GM12873 (cell line): ENCODE results near the gene LENG1.

Source experiments
- TF ChIP-seq, protein P1 (sequence below): IDR thresholded peaks from 2 replicates; pipeline ENCODE4 v1.5.1; 2012; ENCODE audit warnings: low read depth, mild to moderate bottlenecking, moderate library complexity, low read length, control low read depth; ENCODE audit not compliant: insufficient read depth; ENCODE audit errors: missing control alignments

Gene LENG1

DNA sequence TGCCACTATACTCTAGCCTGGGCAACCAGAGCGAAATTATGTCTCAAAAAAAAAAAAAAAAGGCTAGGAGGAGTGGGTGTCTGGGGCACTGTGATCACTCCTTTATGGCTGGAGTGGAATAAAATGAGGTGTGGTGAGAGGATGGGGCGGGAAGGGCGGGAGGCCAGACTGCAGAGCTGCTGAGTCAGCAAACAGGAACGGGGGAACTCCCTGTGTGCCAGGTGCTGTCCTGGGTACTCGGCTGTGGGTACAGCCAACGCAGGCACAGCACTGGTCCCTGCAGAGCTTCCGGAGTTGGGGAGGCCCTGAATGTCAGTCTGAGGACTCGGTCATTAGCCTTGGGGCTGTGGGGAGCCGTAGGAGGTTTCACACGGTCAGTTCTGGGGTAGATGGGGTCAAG is 38.3 kb downstream of the LENG1 start:
- TF ChIP-seq, protein P1, sequence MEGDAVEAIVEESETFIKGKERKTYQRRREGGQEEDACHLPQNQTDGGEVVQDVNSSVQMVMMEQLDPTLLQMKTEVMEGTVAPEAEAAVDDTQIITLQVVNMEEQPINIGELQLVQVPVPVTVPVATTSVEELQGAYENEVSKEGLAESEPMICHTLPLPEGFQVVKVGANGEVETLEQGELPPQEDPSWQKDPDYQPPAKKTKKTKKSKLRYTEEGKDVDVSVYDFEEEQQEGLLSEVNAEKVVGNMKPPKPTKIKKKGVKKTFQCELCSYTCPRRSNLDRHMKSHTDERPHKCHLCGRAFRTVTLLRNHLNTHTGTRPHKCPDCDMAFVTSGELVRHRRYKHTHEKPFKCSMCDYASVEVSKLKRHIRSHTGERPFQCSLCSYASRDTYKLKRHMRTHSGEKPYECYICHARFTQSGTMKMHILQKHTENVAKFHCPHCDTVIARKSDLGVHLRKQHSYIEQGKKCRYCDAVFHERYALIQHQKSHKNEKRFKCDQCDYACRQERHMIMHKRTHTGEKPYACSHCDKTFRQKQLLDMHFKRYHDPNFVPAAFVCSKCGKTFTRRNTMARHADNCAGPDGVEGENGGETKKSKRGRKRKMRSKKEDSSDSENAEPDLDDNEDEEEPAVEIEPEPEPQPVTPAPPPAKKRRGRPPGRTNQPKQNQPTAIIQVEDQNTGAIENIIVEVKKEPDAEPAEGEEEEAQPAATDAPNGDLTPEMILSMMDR: no peak

DNA sequence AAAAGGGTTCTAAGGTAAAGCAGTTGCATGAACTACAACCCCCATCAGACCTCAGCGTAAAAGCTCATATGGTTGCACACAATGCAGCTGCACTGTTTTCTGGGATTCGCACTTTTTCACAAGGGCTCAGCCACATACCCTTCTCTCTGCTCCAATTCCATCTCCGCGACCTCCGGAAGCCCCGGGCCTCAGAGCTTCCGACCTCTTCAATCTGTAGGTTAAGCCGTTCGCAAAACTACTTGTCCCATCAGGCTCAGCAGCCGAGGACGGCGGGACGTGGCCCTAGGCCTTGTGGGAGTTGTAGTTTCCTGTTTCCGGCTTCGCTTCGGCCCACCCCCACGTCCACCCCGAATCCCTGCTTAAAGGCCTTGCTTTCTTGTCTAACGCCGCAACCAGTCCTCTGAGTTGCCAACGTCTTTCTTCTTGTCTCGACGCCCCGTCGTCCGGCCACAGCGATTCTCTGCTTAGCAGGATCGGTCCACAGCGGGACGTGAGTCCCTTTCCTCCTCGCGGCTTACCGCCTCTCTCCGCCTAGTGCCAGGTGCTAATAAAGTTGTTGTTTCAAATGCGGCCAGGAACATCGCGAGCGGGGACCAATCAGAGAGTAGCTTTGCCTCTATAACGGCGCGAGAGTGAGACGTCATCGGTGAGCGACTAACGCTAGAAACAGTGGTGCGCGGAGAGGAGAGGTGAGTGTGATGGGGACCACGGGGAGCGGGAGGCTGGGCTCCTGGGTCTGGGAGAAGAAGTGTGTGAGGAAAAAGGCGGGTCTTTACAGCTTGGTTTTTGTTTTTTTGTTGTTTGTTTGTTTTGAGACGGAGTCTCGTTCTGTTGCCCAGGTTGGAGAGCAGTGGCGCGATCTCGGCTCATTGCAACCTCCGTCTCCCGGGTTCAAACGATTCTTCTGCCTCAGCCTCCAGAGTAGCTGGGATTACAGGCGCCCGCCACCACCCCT is 44.1 kb downstream of the LENG1 start, which contains the start of the genes PRPF31 and TFPT:
PRPF31 (plus strand) TSS at position 646 of the 955 bp plus-strand sequence. CDS start 2,525 bp downstream, outside the sequence.
TFPT (minus strand) TSS at position 549 of the 955 bp plus-strand sequence; CDS start at position 161, 388 bp downstream.
- TF ChIP-seq, protein P1: no peak

DNA sequence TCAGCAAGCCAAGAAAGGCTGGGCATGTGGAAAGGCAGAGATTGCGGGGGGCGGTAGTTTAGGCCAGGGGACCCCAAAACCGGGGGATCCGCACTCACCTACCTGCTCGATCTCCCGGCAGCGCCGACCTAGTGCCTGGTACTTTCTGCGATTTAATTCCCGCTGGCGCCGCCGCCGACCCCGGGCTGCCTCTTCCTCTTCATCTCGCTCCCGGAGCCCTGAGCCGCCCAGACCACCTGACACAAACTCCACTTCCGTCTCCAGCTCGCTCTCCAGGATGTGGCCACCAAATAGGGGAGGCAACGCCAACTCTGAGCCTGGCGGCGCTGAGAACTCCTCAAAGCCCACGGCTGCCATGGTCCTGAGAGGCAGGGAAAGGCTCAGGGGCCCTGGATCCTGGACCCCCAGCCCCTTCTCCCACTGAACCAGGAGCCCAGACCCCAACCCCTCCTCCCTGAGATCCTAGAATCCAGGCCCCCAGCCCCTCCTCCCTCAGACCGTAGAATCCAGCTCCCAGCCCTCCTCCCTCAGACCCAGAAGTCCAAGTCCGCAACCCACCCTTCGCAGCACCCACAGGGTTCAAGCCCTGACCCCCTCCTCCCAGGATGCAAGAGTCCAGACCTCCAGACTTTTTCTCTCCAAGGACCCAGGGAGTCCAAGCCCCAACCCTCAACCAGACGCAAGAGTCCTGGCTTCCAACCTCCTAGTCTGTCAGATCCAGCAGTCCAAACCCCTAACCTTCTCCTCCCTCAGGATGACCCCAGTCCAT is 45.0 kb downstream of the LENG1 start:
- TF ChIP-seq, protein P1: no peak

DNA sequence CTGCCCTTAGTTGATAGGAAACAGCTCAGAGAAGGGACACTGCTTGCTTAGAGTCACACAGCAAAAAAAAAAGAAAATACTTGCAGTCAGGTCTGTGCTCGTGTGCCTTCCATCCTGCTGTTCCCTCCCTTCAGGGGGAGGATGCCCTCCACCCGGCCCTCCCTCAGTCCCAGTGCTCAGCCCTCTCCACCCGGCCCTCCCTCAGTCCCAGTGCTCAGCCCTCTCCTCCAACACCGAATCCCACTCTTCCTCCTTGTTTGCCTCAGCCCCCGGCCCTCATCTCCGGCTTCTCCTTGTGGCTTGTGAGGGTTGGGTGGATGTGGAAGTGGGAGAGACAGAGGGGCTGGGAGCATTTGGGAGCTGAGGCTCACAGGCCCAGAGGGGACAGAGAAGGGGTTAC is 49.9 kb downstream of the LENG1 start:
- TF ChIP-seq, protein P1: no peak

DNA sequence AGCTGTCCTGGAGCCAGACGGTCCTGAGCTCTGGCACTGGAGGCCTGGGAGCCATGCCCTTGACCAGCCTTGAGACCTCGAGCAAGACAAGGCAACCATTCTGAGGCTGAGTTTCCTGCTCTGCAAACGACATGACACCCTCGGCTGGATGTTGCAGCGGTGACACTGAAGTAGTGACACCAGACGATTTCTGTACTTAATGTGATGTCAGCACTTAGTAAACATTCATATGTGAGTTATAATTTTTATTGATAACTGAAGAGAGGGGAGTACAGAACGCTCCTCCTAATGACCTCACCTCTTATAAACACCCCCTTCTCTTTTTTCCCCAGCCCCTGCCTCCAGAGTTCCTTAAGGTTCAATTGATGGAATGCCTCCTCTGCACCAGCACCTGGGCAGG is 51.0 kb downstream of the LENG1 start:
- TF ChIP-seq, protein P1: no peak

DNA sequence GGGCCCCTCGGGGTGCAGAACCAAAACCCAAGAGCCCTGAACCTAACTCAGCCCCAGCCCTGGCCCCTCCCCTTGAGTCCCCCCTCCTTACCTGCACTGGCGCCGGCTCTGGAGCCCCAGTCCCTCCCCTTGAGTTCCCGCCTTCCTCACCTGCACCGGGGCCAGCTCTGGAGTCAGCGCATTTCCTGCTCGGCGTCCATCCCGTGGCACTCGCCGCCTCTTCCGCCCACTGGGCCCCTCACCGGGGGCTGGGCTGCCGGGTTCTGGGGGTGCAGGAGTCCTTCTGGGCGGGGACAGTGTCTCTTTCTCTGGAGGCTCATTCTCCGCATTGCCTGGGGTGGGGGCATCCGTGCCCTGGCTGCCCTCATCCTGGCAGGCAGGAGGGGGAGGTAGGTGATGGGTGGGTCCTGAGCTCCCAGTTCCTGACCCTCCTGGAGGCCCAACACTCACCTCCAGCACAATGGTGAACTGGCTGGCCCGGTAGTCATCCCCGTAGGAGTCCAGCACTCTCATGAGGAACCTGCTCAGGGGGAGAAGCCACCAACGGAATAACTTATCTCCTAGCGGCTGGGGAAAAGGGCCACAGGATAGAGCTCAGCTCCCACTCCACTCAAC is 51.5 kb downstream of the LENG1 start:
- TF ChIP-seq, protein P1: no peak
